ENCODE results near the gene DYNC2LI1. TPM values are rescaled to one million over a fixed set of nuclear protein-coding genes. Genes with fewer than 3 reads are reported as not detected.

The DYNC2LI1 gene
- total and polyA plus RNA-seq, 2 of the 8 experiments (the other 6 are each of a cell fraction or from before 2014, with no cell fraction given) = 3.9 to 7.6 TPM

DNA sequence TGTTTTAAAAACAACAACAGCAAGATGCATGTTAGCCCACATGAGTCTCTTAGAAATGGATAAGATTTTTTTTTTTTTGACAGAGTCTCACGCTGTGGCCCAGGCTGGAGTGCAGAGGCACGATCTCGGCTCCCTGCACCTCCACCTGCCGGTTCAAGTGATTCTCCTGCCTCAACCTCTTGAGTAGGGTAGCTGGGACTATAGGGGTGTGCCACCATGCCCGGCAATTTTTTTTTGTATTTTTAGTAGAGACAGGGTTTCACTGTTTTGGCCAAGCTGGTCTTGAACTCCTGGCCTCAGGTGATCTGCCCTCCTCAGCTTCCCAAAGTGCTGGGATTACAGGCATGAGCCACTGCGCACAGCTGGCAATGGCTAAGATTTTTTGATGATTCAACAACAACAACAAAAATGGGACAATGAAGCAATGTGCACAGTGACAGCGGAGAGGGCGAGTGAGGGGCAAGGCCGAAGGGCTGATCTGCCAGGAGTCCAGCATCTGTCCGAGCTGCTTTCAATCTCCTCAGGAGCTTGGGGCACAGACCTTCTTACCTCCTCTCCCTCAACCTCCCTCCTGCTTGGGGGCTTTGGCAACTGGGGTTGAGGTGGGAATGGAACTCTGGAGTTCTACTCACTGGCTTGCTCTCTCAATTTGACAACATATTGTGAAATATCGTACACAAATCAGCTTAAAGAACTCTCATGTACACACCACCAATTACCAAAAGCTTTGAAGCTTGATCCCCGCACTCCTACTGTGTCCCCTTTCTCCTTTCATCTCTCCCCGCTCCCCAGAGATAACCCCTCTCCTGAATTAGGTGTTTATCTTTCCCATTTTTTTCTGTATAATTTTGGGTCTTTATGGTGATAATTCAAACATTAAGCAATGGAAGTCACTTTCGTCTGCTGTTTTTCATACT, 68.4 kb downstream of the DYNC2LI1 start (continued):
- TF ChIP-seq CHD2 (IDR thresholded peaks at IDR 0.05; ENCODE audit: low read length) = no peak
- TF ChIP-seq, protein P1, sequence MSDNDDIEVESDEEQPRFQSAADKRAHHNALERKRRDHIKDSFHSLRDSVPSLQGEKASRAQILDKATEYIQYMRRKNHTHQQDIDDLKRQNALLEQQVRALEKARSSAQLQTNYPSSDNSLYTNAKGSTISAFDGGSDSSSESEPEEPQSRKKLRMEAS (IDR thresholded peaks at IDR 0.05) = no peak
